ENCODE data around the gene RPL32. TPM values are rescaled to one million over a fixed set of nuclear protein-coding genes. Genes with fewer than 3 reads are reported as not detected.

The RPL32 gene
- total RNA-seq, 3 donors from 2014 or later (not counting 1 experiment from before 2014, with no cell fraction given), result 1,034 to 1,328 (median 1,277) TPM

GRCh38 chr3:12822725-12823373 is 18.5 kb downstream of the RPL32 start:
- Histone ChIP-seq H3K36me3 (ENCODE audit: control insufficient read depth, insufficient read depth, low read length) (no peaks in the 10 kb centered on the region), H3K27me3 (ENCODE audit: control insufficient read depth, insufficient read depth, low read length) (no peaks in the 10 kb centered on the region), H3K27ac (ENCODE audit: low read length) (no peak overlapping the region), H3K9me3 (ENCODE audit: control insufficient read depth, insufficient read depth, low read length) (no peaks in the 10 kb centered on the region), H3K4me1 (ENCODE audit: control insufficient read depth, insufficient read depth, low read length) (no peaks in the 10 kb centered on the region), H3K4me3 (ENCODE audit: low read length) (no peak overlapping the region)
- H3K27me3 Mint-ChIP-seq (ENCODE audit: low read depth in 2 of 2), result no peaks in the 10 kb centered on the region
- no peaks in the 10 kb centered on the region for H3K36me3 Mint-ChIP-seq
- no peaks in the 10 kb centered on the region for H3K9me3 Mint-ChIP-seq
- ATAC-seq (no peak), DNase-seq (no peak)
- 74% methylated on average over 6 of the region's 8 CpGs for WGBS (ENCODE audit: insufficient coverage)
- H3K4me1 Mint-ChIP-seq, result no peaks in the 10 kb centered on the region
- intact Hi-C loops (cut with micrococcal nuclease), result no loop called here
- no peak for TF ChIP-seq CTCF (IDR thresholded peaks at IDR 0.05)
- no peak overlapping the region for H3K4me3 Mint-ChIP-seq
- H3K27ac Mint-ChIP-seq, result no peak overlapping the region

- intact Hi-C loops (cut with micrococcal nuclease), result no loop called here
- no peak overlapping the region for H3K4me3 Mint-ChIP-seq
- WGBS (ENCODE audit: insufficient coverage), result 79% methylated on average over 5 of the region's 5 CpGs
- no peak overlapping the region for H3K27ac Mint-ChIP-seq
- no peaks in the 10 kb centered on the region for H3K9me3 Mint-ChIP-seq
- ATAC-seq, result no peak
- H3K9me3 ChIP-seq (ENCODE audit: control insufficient read depth, insufficient read depth, low read length), result no peaks in the 10 kb centered on the region
- H3K4me1 Mint-ChIP-seq, result no peaks in the 10 kb centered on the region
- no peaks in the 10 kb centered on the region for H3K4me1 ChIP-seq (ENCODE audit: control insufficient read depth, insufficient read depth, low read length)
- no peak for TF ChIP-seq CTCF (IDR thresholded peaks at IDR 0.05)
- H3K27me3 ChIP-seq (ENCODE audit: control insufficient read depth, insufficient read depth, low read length), result no peaks in the 10 kb centered on the region
- DNase-seq, result no peak
- no peaks in the 10 kb centered on the region for H3K36me3 ChIP-seq (ENCODE audit: control insufficient read depth, insufficient read depth, low read length)
- no peak overlapping the region for H3K27ac ChIP-seq (ENCODE audit: low read length)
- H3K27me3 Mint-ChIP-seq (ENCODE audit: low read depth in 2 of 2), result no peaks in the 10 kb centered on the region
- H3K4me3 ChIP-seq (ENCODE audit: low read length), result no peak overlapping the region
- no peaks in the 10 kb centered on the region for H3K36me3 Mint-ChIP-seq
Measured at GRCh38 chr3:12818773-12819172, 22.6 kb downstream of the RPL32 start.

- H3K4me3 ChIP-seq (ENCODE audit: low read length), result no peak overlapping the region
- Mint-ChIP-seq H3K27ac (no peak overlapping the region), H3K4me3 (no peak overlapping the region), H3K4me1 (no peaks in the 10 kb centered on the region), H3K36me3 (no peaks in the 10 kb centered on the region), H3K9me3 (no peaks in the 10 kb centered on the region), H3K27me3 (ENCODE audit: low read depth in 2 of 2) (no peaks in the 10 kb centered on the region)
- H3K36me3 ChIP-seq (ENCODE audit: control insufficient read depth, insufficient read depth, low read length), result no peaks in the 10 kb centered on the region
- intact Hi-C loops (cut with micrococcal nuclease), result no loop called here
- H3K27ac ChIP-seq (ENCODE audit: low read length), result no peak overlapping the region
- no peak for TF ChIP-seq CTCF (IDR thresholded peaks at IDR 0.05)
- DNase-seq, result no peak
- H3K9me3 ChIP-seq (ENCODE audit: control insufficient read depth, insufficient read depth, low read length), result no peaks in the 10 kb centered on the region
- no peaks in the 10 kb centered on the region for H3K27me3 ChIP-seq (ENCODE audit: control insufficient read depth, insufficient read depth, low read length)
- 94% methylated on average over 8 of the region's 8 CpGs for WGBS (ENCODE audit: insufficient coverage)
- no peak for ATAC-seq
- no peaks in the 10 kb centered on the region for H3K4me1 ChIP-seq (ENCODE audit: control insufficient read depth, insufficient read depth, low read length)
Measured at GRCh38 chr3:12818273-12818672, 23.1 kb downstream of the RPL32 start.

- H3K4me3 ChIP-seq (ENCODE audit: low read length), result no peak overlapping the region
- no peaks in the 10 kb centered on the region for H3K36me3 ChIP-seq (ENCODE audit: control insufficient read depth, insufficient read depth, low read length)
- no peaks in the 10 kb centered on the region for H3K27me3 ChIP-seq (ENCODE audit: control insufficient read depth, insufficient read depth, low read length)
- Mint-ChIP-seq H3K4me1 (no peaks in the 10 kb centered on the region), H3K27me3 (ENCODE audit: low read depth in 2 of 2) (no peaks in the 10 kb centered on the region), H3K9me3 (no peaks in the 10 kb centered on the region), H3K36me3 (no peaks in the 10 kb centered on the region), H3K27ac (no peak overlapping the region), H3K4me3 (no peak overlapping the region)
- 30% methylated on average over 16 of the region's 16 CpGs for WGBS (ENCODE audit: insufficient coverage)
- intact Hi-C loops (cut with micrococcal nuclease), result no loop called here
- no peak for TF ChIP-seq CTCF (IDR thresholded peaks at IDR 0.05)
- DNase-seq, result no peak
- H3K9me3 ChIP-seq (ENCODE audit: control insufficient read depth, insufficient read depth, low read length), result no peaks in the 10 kb centered on the region
- H3K27ac ChIP-seq (ENCODE audit: low read length), result no peak overlapping the region
- ATAC-seq, result no peak
- no peaks in the 10 kb centered on the region for H3K4me1 ChIP-seq (ENCODE audit: control insufficient read depth, insufficient read depth, low read length)
Measured at GRCh38 chr3:12817343-12817710, 24.0 kb downstream of the RPL32 start.
